Body of pancreas (tissue), 4 donors: Measurements from ENCODE around the gene SEMA5B. TPM values are rescaled to one million over a fixed set of nuclear protein-coding genes. Genes with fewer than 3 reads are reported as not detected.

Experiments used
- ATAC-seq: fragments of 150-250 bp; one replicate; pipeline ENCODE4 v1.9.1; 2016
- DNase-seq, 4 donors: peaks; one replicate each; pipeline ENCODE4 v3.0.0-alpha.2; 2019
- H3K27ac ChIP-seq, 4 donors: fragments of 200-600 bp; sonication (generic); 1 replicate in 3 of 4; 2 replicates in 1 of 4; pipeline versions ENCODE4 v1.5.1 to v1.6.1; 2016 to 2019; ENCODE audit warnings: mild to moderate bottlenecking in 1 of 4, mixed read lengths in 1 of 4, moderate library complexity in 1 of 4
- H3K27me3 ChIP-seq, 2 donors: fragments of 200-600 bp; sonication (generic); one replicate each; pipeline ENCODE4 v1.6.0; 2016; ENCODE audit warnings: mild to moderate bottlenecking in 1 of 2
- H3K36me3 ChIP-seq, 2 donors: fragments of 200-600 bp; sonication (generic); replicated peaks in 1 of 2; 2 replicates each; pipeline ENCODE4 v1.5.1; 2016; ENCODE audit warnings: low read depth in 2 of 2; ENCODE audit not compliant: insufficient read depth in 1 of 2
- H3K4me1 ChIP-seq: fragments of 200-600 bp; sonication (generic); one replicate; pipeline ENCODE4 v1.6.0; 2016
- H3K4me3 ChIP-seq, 2 donors: fragments of 200-600 bp; sonication (generic); 1 replicate in 1 of 2; 2 replicates in 1 of 2; pipeline ENCODE4 v1.5.1; 2016 to 2019
- H3K9me3 ChIP-seq, 3 donors: fragments of 200-600 bp; sonication (generic); 1 replicate in 2 of 3; 2 replicates in 1 of 3; pipeline ENCODE4 v1.5.1; 2016
- CTCF ChIP-seq, 7 experiments: fragments of 450-650 bp in 4 of 7; fragments of 200-600 bp in 3 of 7; sonication (generic) in 3 of 7; IDR thresholded peaks; one replicate each; pipeline ENCODE4 v1.5.1; 2016 to 2019; ENCODE audit warnings: antibody characterized with exemption in 7 of 7
- POLR2A ChIP-seq, 3 donors: fragments of 450-650 bp; IDR thresholded peaks; one replicate each; pipeline ENCODE4 v1.6.1; 2016; ENCODE audit warnings: antibody characterized with exemption in 3 of 3, mild to moderate bottlenecking in 2 of 3
- WGBS, 2 donors: methylation state at CpG; one replicate each; pipeline ENCODE4 v1.1.5; 2017; 5-methylcytosine and 5-hydroxymethylcytosine counted together
- intact Hi-C: fragments of 100-400 bp; cut with DNase I; formaldehyde crosslinking; loops from one replicate; pipeline ENCODE4 v1.15.1; 2023
- total RNA-seq, 2 donors: library from RNA; depleted of rRNA; stranded (reverse); fragments of >200 nt; gene quantifications; one replicate each; pipeline ENCODE4 v1.1.0, GENCODE V29; 2016

The SEMA5B gene
- total RNA-seq, 2 donors from 2014 or later: 1.0 to 15.2 TPM

DNA sequence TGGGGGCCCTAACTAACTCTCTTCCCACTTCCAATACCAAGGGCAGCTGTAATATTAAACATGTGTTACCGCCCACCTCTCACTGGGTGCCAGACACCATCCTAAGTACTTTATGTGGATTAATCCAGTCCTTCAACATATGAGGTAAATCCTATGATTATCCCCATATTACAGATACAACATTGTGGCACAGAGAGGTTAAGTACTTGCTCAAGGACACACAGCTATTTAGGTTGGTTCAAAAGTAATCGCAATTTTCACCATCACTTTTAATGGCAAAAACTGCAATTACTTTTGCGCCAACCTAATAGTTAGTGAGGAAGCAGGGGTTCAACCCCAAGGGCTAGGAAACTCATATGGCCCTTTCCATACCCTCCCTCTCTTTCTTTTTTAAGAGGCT is 100.8 kb downstream of the SEMA5B start:
- 88 to 95% methylated on average over 3 of the region's 3 CpGs for WGBS, 2 donors
- no peak overlapping the region for H3K4me3 ChIP-seq
- no peak overlapping the region for H3K27ac ChIP-seq
- H3K27me3 ChIP-seq: no peaks in the 10 kb centered on the region
- ATAC-seq (no peak), DNase-seq (no peak)
- intact Hi-C loops: no loop called here
- TF ChIP-seq CTCF (IDR thresholded peaks at IDR 0.05) (no peak), POLR2A (IDR thresholded peaks at IDR 0.05) (no peak)
- H3K9me3 ChIP-seq: no peaks in the 10 kb centered on the region
- H3K4me1 ChIP-seq: peaks cover 6% of the 10 kb centered on the region
- H3K36me3 ChIP-seq: no peaks in the 10 kb centered on the region

DNA sequence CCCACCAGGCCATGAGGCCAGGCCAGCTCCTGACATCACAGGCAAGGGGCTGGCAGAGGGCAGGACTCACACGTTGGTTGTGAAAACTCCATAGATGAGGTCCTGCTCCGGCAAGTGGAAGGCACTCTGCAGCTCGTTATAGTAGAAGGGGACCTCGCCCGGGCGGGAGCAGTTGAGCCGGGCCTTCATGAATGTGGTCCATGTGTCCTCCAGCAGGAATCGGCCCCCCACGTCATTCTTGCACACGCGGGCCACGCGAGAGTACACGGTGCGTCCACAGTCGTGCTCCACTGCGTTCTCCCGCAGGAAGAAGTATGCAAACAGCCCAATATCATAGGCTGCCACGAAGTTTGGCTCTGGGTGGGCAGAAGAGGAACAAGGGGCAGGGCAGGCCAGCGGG is 101.2 kb downstream of the SEMA5B start:
- Histone ChIP-seq H3K27me3 (no peaks in the 10 kb centered on the region), H3K4me1 (peaks cover 7% of the 10 kb centered on the region), H3K27ac (no peak overlapping the region), H3K4me3 (no peak overlapping the region), H3K36me3 (no peaks in the 10 kb centered on the region), H3K9me3 (no peaks in the 10 kb centered on the region)
- TF ChIP-seq POLR2A (IDR thresholded peaks at IDR 0.05) (no peak), CTCF (IDR thresholded peaks at IDR 0.05) (no peak)
- ATAC-seq (no peak), DNase-seq (no peak)
- intact Hi-C loops: no loop called here
- 86 to 87% methylated on average over 13 to 17 of the region's 20 CpGs for WGBS, 2 donors

DNA sequence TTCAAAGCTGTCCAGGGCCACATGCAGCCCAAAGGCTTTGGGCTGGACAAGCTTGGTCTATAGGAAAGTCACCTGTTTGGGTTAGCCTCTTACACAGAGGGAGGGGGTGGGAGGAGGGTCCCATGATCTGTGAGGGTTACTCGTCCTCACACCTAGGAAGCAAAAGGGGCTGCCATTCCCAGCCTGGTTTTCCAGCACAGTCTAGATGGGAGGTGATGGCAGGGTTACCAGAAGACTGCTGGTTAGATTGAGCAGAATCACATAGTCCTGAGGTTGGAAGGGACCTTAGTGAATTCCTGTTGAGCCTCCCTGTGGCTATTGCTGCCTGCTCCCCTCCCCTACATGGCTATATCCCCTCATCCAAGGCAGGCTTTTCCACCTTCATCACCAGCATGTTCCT is 101.8 kb downstream of the SEMA5B start:
- no peaks in the 10 kb centered on the region for H3K36me3 ChIP-seq
- peaks cover 7% of the 10 kb centered on the region for H3K4me1 ChIP-seq
- WGBS, 2 donors: 73 to 88% methylated on average over 1 of the region's 1 CpG
- no peaks in the 10 kb centered on the region for H3K9me3 ChIP-seq
- H3K27ac ChIP-seq: no peak overlapping the region
- H3K27me3 ChIP-seq: no peaks in the 10 kb centered on the region
- DNase-seq (no peak), ATAC-seq (no peak)
- intact Hi-C loops: no loop called here
- no peak overlapping the region for H3K4me3 ChIP-seq
- TF ChIP-seq CTCF (IDR thresholded peaks at IDR 0.05) (no peak), POLR2A (IDR thresholded peaks at IDR 0.05) (no peak)

DNA sequence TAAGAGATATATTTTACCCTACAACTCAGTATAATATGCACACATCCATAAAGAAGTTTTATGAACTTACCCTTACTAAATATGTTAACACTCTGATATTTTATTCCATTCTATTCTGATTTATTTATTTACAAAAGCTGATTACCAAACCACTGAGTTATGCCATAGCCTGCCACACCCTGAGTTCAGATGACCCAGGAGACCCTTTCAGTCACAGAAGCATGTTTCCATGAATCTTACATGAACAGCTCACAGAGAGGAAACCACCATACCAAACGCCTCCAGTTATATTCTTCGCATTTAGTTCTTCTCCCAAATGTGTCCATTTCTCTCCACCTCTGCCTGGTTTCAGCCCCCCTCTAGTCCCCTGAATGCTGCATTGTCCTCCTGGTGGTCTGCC is 103.5 kb downstream of the SEMA5B start:
- intact Hi-C loops: no loop called here

More for the DNA sequence above, 103.5 kb downstream of the SEMA5B start:
- Histone ChIP-seq H3K4me1 (peaks cover 7% of the 10 kb centered on the region), H3K36me3 (no peaks in the 10 kb centered on the region), H3K4me3 (no peak overlapping the region), H3K9me3 (no peaks in the 10 kb centered on the region), H3K27me3 (no peaks in the 10 kb centered on the region), H3K27ac (no peak overlapping the region)
- no peak for DNase-seq
- no peak for ATAC-seq
- TF ChIP-seq POLR2A (IDR thresholded peaks at IDR 0.05): no peak
- TF ChIP-seq CTCF (IDR thresholded peaks at IDR 0.05): no peak
- 68 to 76% methylated on average over 2 of the region's 2 CpGs for WGBS, 2 donors
